Stomach (tissue), 9 donors: ENCODE results near the gene AARS1. TPM values are rescaled to one million over a fixed set of nuclear protein-coding genes. Genes with fewer than 3 reads are reported as not detected.
"Not testable (repeated sequence)": the region's sequence is repeated elsewhere in the genome, so short reads cannot be mapped to it uniquely, and the experiment has no call there.

Experiments used
- DNase-seq, 2 donors: peaks; one replicate each; pipeline versions ENCODE4 v3.0.0 to v3.0.0-alpha.2; 2013 to 2019
- H3K27ac ChIP-seq, 5 donors: fragments of 200-600 bp in 4 of 5; sonication (generic) in 4 of 5; one replicate each; pipeline ENCODE4 v1.5.1; 2013 to 2019; ENCODE audit warnings: mild to moderate bottlenecking in 1 of 5, moderate library complexity in 1 of 5
- H3K27me3 ChIP-seq, 3 donors: fragments of 200-600 bp; sonication (generic); one replicate each; pipeline ENCODE4 v1.5.1; 2017 to 2019; ENCODE audit warnings: mixed run types in 1 of 3
- H3K36me3 ChIP-seq, 4 donors: fragments of 200-600 bp; sonication (generic); 1 replicate in 3 of 4; 2 replicates in 1 of 4; pipeline ENCODE4 v1.5.1; 2016 to 2019
- H3K4me1 ChIP-seq, 4 donors: fragments of 200-600 bp; sonication (generic); one replicate each; pipeline ENCODE4 v1.5.1; 2016 to 2019
- H3K4me3 ChIP-seq, 4 donors: fragments of 200-600 bp; sonication (generic) in 3 of 4; one replicate each; pipeline ENCODE4 v1.5.1; 2016 to 2019; ENCODE audit warnings: mild to moderate bottlenecking in 1 of 4
- H3K9me3 ChIP-seq, 4 donors: fragments of 200-600 bp; sonication (generic); one replicate each; pipeline ENCODE4 v1.5.1; 2016 to 2019
- EP300 ChIP-seq: sonication (generic); formaldehyde crosslinking; IDR thresholded peaks from one replicate; pipeline ENCODE4 v1.6.1; 2017; ENCODE audit warnings: antibody characterized with exemption
- POLR2A ChIP-seq, 4 donors: fragments of 450-650 bp; IDR thresholded peaks; one replicate each; pipeline ENCODE4 v1.6.1; 2016; ENCODE audit warnings: antibody characterized with exemption in 4 of 4, control low read depth in 2 of 4, mild to moderate bottlenecking in 1 of 4, moderate library complexity in 1 of 4
- POLR2AphosphoS5 ChIP-seq, 3 donors: sonication (generic); formaldehyde crosslinking; IDR thresholded peaks; one replicate each; pipeline ENCODE4 v1.6.1; 2016; ENCODE audit warnings: antibody characterized with exemption in 3 of 3
- WGBS, 5 donors: extraction: QIAGEN DNeasy Blood & Tissue Kit in 3 of 5; methylation state at CpG; one replicate each; pipeline versions ENCODE4 v1.1.5 to v1.1.7; 2013 to 2018; 5-methylcytosine and 5-hydroxymethylcytosine counted together
- intact Hi-C: fragments of 100-400 bp; cut with DNase I; formaldehyde crosslinking; loops from one replicate; pipeline ENCODE4 v1.15.1; 2023; ENCODE audit warnings: low total_unique reads
- polyA plus RNA-seq, 3 donors: library from polyadenylated mRNA; stranded (reverse); fragments of 200-250 nt; gene quantifications; one replicate each; pipeline ENCODE4 v1.2.3, GENCODE V29; 2013
- total RNA-seq, 5 donors: library from RNA; depleted of rRNA; stranded (reverse); fragments of >200 nt; gene quantifications; one replicate each; pipeline versions ENCODE4 v1.1.0 to v1.2.3, GENCODE V29; 2014 to 2016
- TF ChIP-seq, protein P1 (sequence below), 7 experiments: fragments of 450-650 bp in 4 of 7; fragments of 200-600 bp in 3 of 7; sonication (generic) in 3 of 7; IDR thresholded peaks; one replicate each; pipeline ENCODE4 v1.5.1; 2016 to 2019; ENCODE audit warnings: antibody characterized with exemption in 7 of 7, control low read depth in 2 of 7, mild to moderate bottlenecking in 1 of 7
- donor health status: healthy with polysubstance abuse.
- donor health status: Bipolar disorder and iron deficiency.
- donor health status: healthy.

The AARS1 gene
- total and polyA plus RNA-seq, 8 donors, result 26.7 to 143 (median 49.4) TPM

DNA sequence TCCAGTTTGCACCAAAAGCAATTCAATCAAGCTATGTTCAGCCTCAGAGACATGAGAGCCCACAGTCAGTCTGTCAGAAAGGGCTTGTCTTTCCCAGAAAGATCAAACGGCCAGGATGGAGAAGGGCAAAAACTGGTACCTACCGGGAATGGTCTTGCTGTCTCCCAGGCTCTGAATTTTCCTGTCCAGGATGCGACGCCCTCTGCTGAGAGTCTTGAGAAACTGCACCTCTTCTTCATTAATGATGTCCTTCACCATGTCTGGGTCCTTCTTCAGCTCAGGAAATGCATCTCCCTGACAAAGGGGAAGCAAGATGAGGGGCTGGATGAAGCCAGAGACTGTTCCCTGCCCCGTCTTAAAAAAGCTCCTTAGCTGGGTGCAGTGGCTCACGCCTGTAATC lies 21.8 kb downstream of the AARS1 start:
- H3K9me3 ChIP-seq, result no peaks in the 10 kb centered on the region
- no peaks in the 10 kb centered on the region for H3K27me3 ChIP-seq
- no peaks in the 10 kb centered on the region for H3K4me1 ChIP-seq
- no peak for TF ChIP-seq POLR2A (IDR thresholded peaks at IDR 0.05)
- TF ChIP-seq EP300, result no peak
- TF ChIP-seq, protein P1, sequence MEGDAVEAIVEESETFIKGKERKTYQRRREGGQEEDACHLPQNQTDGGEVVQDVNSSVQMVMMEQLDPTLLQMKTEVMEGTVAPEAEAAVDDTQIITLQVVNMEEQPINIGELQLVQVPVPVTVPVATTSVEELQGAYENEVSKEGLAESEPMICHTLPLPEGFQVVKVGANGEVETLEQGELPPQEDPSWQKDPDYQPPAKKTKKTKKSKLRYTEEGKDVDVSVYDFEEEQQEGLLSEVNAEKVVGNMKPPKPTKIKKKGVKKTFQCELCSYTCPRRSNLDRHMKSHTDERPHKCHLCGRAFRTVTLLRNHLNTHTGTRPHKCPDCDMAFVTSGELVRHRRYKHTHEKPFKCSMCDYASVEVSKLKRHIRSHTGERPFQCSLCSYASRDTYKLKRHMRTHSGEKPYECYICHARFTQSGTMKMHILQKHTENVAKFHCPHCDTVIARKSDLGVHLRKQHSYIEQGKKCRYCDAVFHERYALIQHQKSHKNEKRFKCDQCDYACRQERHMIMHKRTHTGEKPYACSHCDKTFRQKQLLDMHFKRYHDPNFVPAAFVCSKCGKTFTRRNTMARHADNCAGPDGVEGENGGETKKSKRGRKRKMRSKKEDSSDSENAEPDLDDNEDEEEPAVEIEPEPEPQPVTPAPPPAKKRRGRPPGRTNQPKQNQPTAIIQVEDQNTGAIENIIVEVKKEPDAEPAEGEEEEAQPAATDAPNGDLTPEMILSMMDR (IDR thresholded peaks at IDR 0.05), result peak in 5 of 7 experiments; percentile 17 to 58 (median 50)
- TF ChIP-seq POLR2AphosphoS5 (IDR thresholded peaks at IDR 0.05), result no peak
- DNase-seq, result peak; percentile 35 to 66
- intact Hi-C loops, result no loop called here
- H3K36me3 ChIP-seq, result peaks cover 87 to 100% (median 100%) of the 10 kb centered on the region in 4 donors
- no peak overlapping the region for H3K27ac ChIP-seq
- 44 to 50% (median 47%) methylated on average over 6 of the region's 6 CpGs for WGBS, 5 donors
- no peak overlapping the region for H3K4me3 ChIP-seq

DNA sequence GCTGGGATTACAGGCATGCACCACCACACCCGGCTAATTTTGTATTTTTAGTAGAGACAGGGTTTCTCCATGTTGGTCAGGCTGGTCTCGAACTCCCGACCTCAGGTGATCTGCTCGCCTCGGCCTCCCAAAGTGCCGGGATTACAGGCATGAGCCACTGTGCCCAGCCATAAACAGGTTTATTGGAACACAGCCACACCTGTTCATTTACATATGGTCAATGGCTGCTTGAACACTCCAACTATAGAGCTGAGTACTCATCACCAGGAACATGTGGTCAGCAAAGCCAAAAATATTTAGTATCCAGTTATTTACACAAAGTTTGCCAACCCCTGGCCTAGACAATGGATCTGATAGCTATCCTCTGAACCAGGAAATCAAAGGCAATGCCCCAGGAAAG lies 29.4 kb downstream of the AARS1 start:
- not testable (repeated sequence) for H3K9me3 ChIP-seq, DNase-seq, H3K4me1 ChIP-seq, H3K4me3 ChIP-seq, H3K27ac ChIP-seq, H3K27me3 ChIP-seq
- intact Hi-C loops, result loop anchor here (10.0 kb wide), 1 partner anchor 105 kb away; no protein-coding TSS in a partner anchor
- peaks cover 88 to 100% (median 100%) of the 10 kb centered on the region in 4 donors for H3K36me3 ChIP-seq
- WGBS, 5 donors, result 86 to 92% (median 91%) methylated on average over 4 to 6 of the region's 6 CpGs

DNA sequence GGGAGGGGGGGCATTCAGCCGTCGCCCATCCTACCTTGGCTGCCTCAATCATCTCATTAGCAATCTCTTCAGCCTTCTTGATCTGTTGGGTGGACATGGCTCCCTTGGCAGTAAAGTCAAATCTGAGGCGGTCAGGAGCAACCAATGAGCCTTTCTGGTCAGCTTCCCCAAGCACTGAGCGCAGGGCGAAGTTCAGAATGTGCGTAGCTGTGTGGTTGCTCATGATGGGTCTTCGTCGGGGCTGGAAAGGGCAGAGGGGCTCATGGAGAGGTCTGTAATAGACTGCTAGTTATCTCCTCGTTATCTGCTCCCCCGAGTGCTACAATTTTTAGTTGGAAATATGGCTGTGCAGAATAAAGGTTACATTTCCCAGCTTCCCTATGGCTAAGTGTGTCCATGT lies 30.4 kb downstream of the AARS1 start:
- H3K36me3 ChIP-seq, result peaks cover 88 to 100% (median 100%) of the 10 kb centered on the region in 4 donors
- no peaks in the 10 kb centered on the region for H3K4me1 ChIP-seq
- no peak for DNase-seq
- no peaks in the 10 kb centered on the region for H3K9me3 ChIP-seq
- no peak overlapping the region for H3K27ac ChIP-seq
- H3K27me3 ChIP-seq, result no peaks in the 10 kb centered on the region
- TF ChIP-seq EP300 (no peak), POLR2A (IDR thresholded peaks at IDR 0.05) (no peak), POLR2AphosphoS5 (IDR thresholded peaks at IDR 0.05) (no peak)
- TF ChIP-seq, protein P1 (IDR thresholded peaks at IDR 0.05), result no peak
- no peak overlapping the region for H3K4me3 ChIP-seq
- 94 to 97% (median 96%) methylated on average over 10 of the region's 10 CpGs for WGBS, 5 donors
- intact Hi-C loops, result loop anchor here (10.0 kb wide), 1 partner anchor 104 kb away; no protein-coding TSS in a partner anchor

DNA sequence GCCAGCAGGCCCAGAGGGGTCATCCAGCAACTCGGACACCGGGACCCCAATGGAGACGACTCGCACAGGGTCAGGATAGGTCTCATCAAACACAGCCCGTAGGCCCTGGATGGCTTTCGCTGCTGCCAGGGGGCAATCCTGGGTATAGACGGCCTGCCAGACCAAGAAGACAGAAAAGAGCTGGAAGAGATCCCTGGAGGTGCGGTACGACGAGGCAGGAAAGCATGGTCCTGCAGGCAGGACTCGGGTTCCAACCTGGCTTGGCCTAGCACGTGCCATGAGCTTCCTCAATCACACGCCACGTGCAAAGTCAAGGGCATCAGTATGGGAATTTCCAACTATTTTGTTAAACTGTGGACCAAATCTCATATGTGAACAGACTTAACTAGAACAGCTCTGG lies 31.2 kb downstream of the AARS1 start:
- WGBS, 5 donors, result 85 to 96% (median 94%) methylated on average over 11 to 14 of the region's 14 CpGs
- H3K27me3 ChIP-seq, result no peaks in the 10 kb centered on the region
- no peak overlapping the region for H3K27ac ChIP-seq
- H3K36me3 ChIP-seq, result peaks cover 86 to 100% (median 100%) of the 10 kb centered on the region in 4 donors
- DNase-seq, result no peak
- H3K4me3 ChIP-seq, result no peak overlapping the region
- no peaks in the 10 kb centered on the region for H3K9me3 ChIP-seq
- intact Hi-C loops, result loop anchor here (10.0 kb wide), 1 partner anchor 103 kb away; no protein-coding TSS in a partner anchor
- H3K4me1 ChIP-seq, result no peaks in the 10 kb centered on the region
- TF ChIP-seq, protein P1 (IDR thresholded peaks at IDR 0.05), result no peak
- TF ChIP-seq POLR2AphosphoS5 (IDR thresholded peaks at IDR 0.05) (no peak), POLR2A (IDR thresholded peaks at IDR 0.05) (no peak), EP300 (no peak)

DNA sequence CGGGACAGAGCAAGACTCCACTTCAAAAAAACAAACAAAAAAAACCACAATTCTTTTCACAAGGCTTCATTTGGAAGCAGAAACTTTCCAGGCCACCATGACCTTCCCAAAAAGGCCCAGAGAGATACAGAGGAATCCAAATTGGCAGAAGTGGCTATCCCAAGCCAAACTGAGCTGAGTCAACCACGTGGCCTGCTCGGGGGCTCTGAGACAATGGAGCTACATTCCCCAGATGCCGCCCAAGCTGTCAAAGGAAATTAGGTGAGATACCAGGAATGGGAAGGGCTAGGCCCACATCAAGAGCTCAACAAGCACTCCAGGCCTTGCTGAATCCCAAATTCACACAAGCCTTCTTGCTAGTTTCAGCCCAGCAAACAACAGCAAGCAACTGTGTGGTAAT lies 31.9 kb downstream of the AARS1 start:
- no peak for DNase-seq
- Histone ChIP-seq H3K27ac (no peak overlapping the region), H3K27me3 (no peaks in the 10 kb centered on the region), H3K4me3 (no peak overlapping the region), H3K9me3 (no peaks in the 10 kb centered on the region), H3K4me1 (peaks cover 0 to 1% (median 0%) of the 10 kb centered on the region in 4 donors), H3K36me3 (peaks cover 88 to 100% (median 100%) of the 10 kb centered on the region in 4 donors)
- 67 to 79% (median 74%) methylated on average over 4 of the region's 4 CpGs for WGBS, 5 donors
- TF ChIP-seq, protein P1 (IDR thresholded peaks at IDR 0.05), result no peak
- TF ChIP-seq POLR2AphosphoS5 (IDR thresholded peaks at IDR 0.05) (no peak), EP300 (no peak), POLR2A (IDR thresholded peaks at IDR 0.05) (no peak)
- intact Hi-C loops, result loop anchor here (10.0 kb wide), 1 partner anchor 103 kb away; no protein-coding TSS in a partner anchor
